Measurements from ENCODE around the gene FETUB. TPM values are rescaled to one million over a fixed set of nuclear protein-coding genes. Genes with fewer than 3 reads are reported as not detected.
"Not testable (repeated sequence)": the region's sequence is repeated elsewhere in the genome, so short reads cannot be mapped to it uniquely, and the experiment has no call there.

Gene FETUB
- polyA plus RNA-seq, 1 donor (not counting 4 experiments of a cell fraction or from before 2014, with no cell fraction given) = 0.25 TPM

- H3K27ac ChIP-seq (ENCODE audit: control insufficient read depth, insufficient read depth, low read length) = no peak overlapping the region
- H3K4me1 ChIP-seq (ENCODE audit: control insufficient read depth, extremely low read depth, insufficient read depth, low read length) = peaks cover 9% of the 10 kb centered on the region
- H3K36me3 ChIP-seq (ENCODE audit: control insufficient read depth in 2 of 2, extremely low read depth in 1 of 2, insufficient read depth in 2 of 2, low read length in 2 of 2) = no peaks in the 10 kb centered on the region
- H3K9me1 ChIP-seq (ENCODE audit: control insufficient read depth, extremely low read depth, insufficient read depth, low read length) = no peaks in the 10 kb centered on the region
- H3K9me3 ChIP-seq (ENCODE audit: control insufficient read depth, low read depth, low read length) = peaks cover 2% of the 10 kb centered on the region
- TF ChIP-seq EZH2 (IDR thresholded peaks at IDR 0.05; ENCODE audit: low read length) = no peak
- no peak for TF ChIP-seq CTCF (optimal IDR thresholded peaks at IDR 0.05 in 1 of 3, IDR thresholded peaks at IDR 0.05 in 1 of 3, conservative IDR thresholded peaks at IDR 0.05 in 1 of 3; ENCODE audit: extremely low read depth in 1 of 3, insufficient read depth in 2 of 3, low read length in 3 of 3)
- H3K4me2 ChIP-seq (ENCODE audit: control insufficient read depth, extremely low read depth, insufficient read depth, low read depth, low read length) = no peak overlapping the region
- H4K20me1 ChIP-seq (ENCODE audit: control insufficient read depth, extremely low read depth, insufficient read depth, low read length) = no peaks in the 10 kb centered on the region
- no peak overlapping the region for H2AFZ ChIP-seq (ENCODE audit: control insufficient read depth, low read length)
- H3K27me3 ChIP-seq (ENCODE audit: control insufficient read depth, extremely low read depth, insufficient read depth, low read length) = no peaks in the 10 kb centered on the region
- H3K9ac ChIP-seq (ENCODE audit: control insufficient read depth, extremely low read depth, insufficient read depth, low read length) = no peak overlapping the region
- H3K79me2 ChIP-seq (ENCODE audit: control insufficient read depth, insufficient read depth, low read length) = no peaks in the 10 kb centered on the region
- dilution Hi-C loops (cut with MboI; ENCODE audit: extremely low pct_ligation_motif_present, low sequenced_read_pairs) = no loop called here
- no peak overlapping the region for H3K4me3 ChIP-seq (ENCODE audit: control insufficient read depth in 2 of 3, extremely low read depth in 1 of 3, insufficient read depth in 2 of 3, low read depth in 1 of 3, low read length in 3 of 3)
- DNase-seq (ENCODE audit: low read depth, low spot score) = no peak
- FAIRE-seq = no peak
Observed at GRCh38 chr3:186682812-186683211, 42.6 kb downstream of the FETUB start.

GRCh38 chr3:186683979-186684378 is 43.8 kb downstream of the FETUB start:
- Histone ChIP-seq H3K4me2 (ENCODE audit: control insufficient read depth, extremely low read depth, insufficient read depth, low read depth, low read length) (no peak overlapping the region), H3K9me1 (ENCODE audit: control insufficient read depth, extremely low read depth, insufficient read depth, low read length) (no peaks in the 10 kb centered on the region), H3K27me3 (ENCODE audit: control insufficient read depth, extremely low read depth, insufficient read depth, low read length) (no peaks in the 10 kb centered on the region), H3K36me3 (ENCODE audit: control insufficient read depth in 2 of 2, extremely low read depth in 1 of 2, insufficient read depth in 2 of 2, low read length in 2 of 2) (no peaks in the 10 kb centered on the region), H4K20me1 (ENCODE audit: control insufficient read depth, extremely low read depth, insufficient read depth, low read length) (no peaks in the 10 kb centered on the region), H3K4me1 (ENCODE audit: control insufficient read depth, extremely low read depth, insufficient read depth, low read length) (peaks cover 9% of the 10 kb centered on the region), H3K27ac (ENCODE audit: control insufficient read depth, insufficient read depth, low read length) (no peak overlapping the region), H2AFZ (ENCODE audit: control insufficient read depth, low read length) (no peak overlapping the region), H3K9me3 (ENCODE audit: control insufficient read depth, low read depth, low read length) (peaks cover 2% of the 10 kb centered on the region), H3K4me3 (ENCODE audit: control insufficient read depth in 2 of 3, extremely low read depth in 1 of 3, insufficient read depth in 2 of 3, low read depth in 1 of 3, low read length in 3 of 3) (no peak overlapping the region), H3K79me2 (ENCODE audit: control insufficient read depth, insufficient read depth, low read length) (no peaks in the 10 kb centered on the region), H3K9ac (ENCODE audit: control insufficient read depth, extremely low read depth, insufficient read depth, low read length) (no peak overlapping the region)
- dilution Hi-C loops (cut with MboI; ENCODE audit: extremely low pct_ligation_motif_present, low sequenced_read_pairs) = no loop called here
- FAIRE-seq (no peak), DNase-seq (ENCODE audit: low read depth, low spot score) (no peak)
- TF ChIP-seq EZH2 (IDR thresholded peaks at IDR 0.05; ENCODE audit: low read length) (no peak), CTCF (optimal IDR thresholded peaks at IDR 0.05 in 1 of 3, IDR thresholded peaks at IDR 0.05 in 1 of 3, conservative IDR thresholded peaks at IDR 0.05 in 1 of 3; ENCODE audit: extremely low read depth in 1 of 3, insufficient read depth in 2 of 3, low read length in 3 of 3) (no peak)

- H3K9me1 ChIP-seq (ENCODE audit: control insufficient read depth, extremely low read depth, insufficient read depth, low read length); H2AFZ ChIP-seq (ENCODE audit: control insufficient read depth, low read length); H3K36me3 ChIP-seq (ENCODE audit: control insufficient read depth in 2 of 2, extremely low read depth in 1 of 2, insufficient read depth in 2 of 2, low read length in 2 of 2); H3K9me3 ChIP-seq (ENCODE audit: control insufficient read depth, low read depth, low read length); H3K79me2 ChIP-seq (ENCODE audit: control insufficient read depth, insufficient read depth, low read length); H3K27ac ChIP-seq (ENCODE audit: control insufficient read depth, insufficient read depth, low read length); H3K9ac ChIP-seq (ENCODE audit: control insufficient read depth, extremely low read depth, insufficient read depth, low read length); DNase-seq (ENCODE audit: low read depth, low spot score); H3K4me1 ChIP-seq (ENCODE audit: control insufficient read depth, extremely low read depth, insufficient read depth, low read length); H4K20me1 ChIP-seq (ENCODE audit: control insufficient read depth, extremely low read depth, insufficient read depth, low read length); H3K27me3 ChIP-seq (ENCODE audit: control insufficient read depth, extremely low read depth, insufficient read depth, low read length); FAIRE-seq; dilution Hi-C loops (cut with MboI; ENCODE audit: extremely low pct_ligation_motif_present, low sequenced_read_pairs); H3K4me2 ChIP-seq (ENCODE audit: control insufficient read depth, extremely low read depth, insufficient read depth, low read depth, low read length); H3K4me3 ChIP-seq (ENCODE audit: control insufficient read depth in 2 of 3, extremely low read depth in 1 of 3, insufficient read depth in 2 of 3, low read depth in 1 of 3, low read length in 3 of 3): not testable (repeated sequence)
Observed at GRCh38 chr3:186686475-186686874, 46.3 kb downstream of the FETUB start.

Data from keratinocyte (primary cell).